K562 (cell line): ENCODE data around the gene HOXA10. TPM values are rescaled to one million over a fixed set of nuclear protein-coding genes. Genes with fewer than 3 reads are reported as not detected.

ENCODE experiments used
- BRD9 ChIP-seq: fragments of 450-650 bp; IDR thresholded peaks from 2 replicates; pipeline ENCODE4 v1.6.1; 2018; ENCODE audit warnings: low read depth; ENCODE audit not compliant: partially characterized antibody
- GTF2A2 ChIP-seq: IDR thresholded peaks from 2 replicates; pipeline ENCODE4 v1.6.1; 2016; ENCODE audit warnings: mild to moderate bottlenecking, missing genetic modification characterization, missing compliant biosample characterization
- HDAC2 ChIP-seq: fragments of 450-650 bp; IDR thresholded peaks from 2 replicates; pipeline ENCODE4 v1.6.1; 2016; ENCODE audit warnings: mild to moderate bottlenecking
- HDGF ChIP-seq: fragments of 450-650 bp; IDR thresholded peaks from 2 replicates; pipeline ENCODE4 v1.6.1; 2016
- MIER1 ChIP-seq: fragments of 450-650 bp; IDR thresholded peaks from 2 replicates; pipeline ENCODE4 v1.6.1; 2016; ENCODE audit warnings: antibody characterized with exemption, mild to moderate bottlenecking, low read depth
- SRSF1 ChIP-seq: fragments of 200-400 bp; formaldehyde crosslinking; IDR thresholded peaks from 2 replicates; pipeline ENCODE4 v1.6.1; 2017; ENCODE audit warnings: mild to moderate bottlenecking, low read depth, low read length, moderate library complexity
- TEAD2 ChIP-seq: fragments of 450-650 bp; IDR thresholded peaks from 2 replicates; pipeline ENCODE4 v1.6.1; 2016; ENCODE audit warnings: missing genetic modification characterization, control low read depth, missing compliant biosample characterization
- ZNF140 ChIP-seq: fragments of 250-450 bp; sonication (Bioruptor Pico); IDR thresholded peaks from 2 replicates; pipeline ENCODE4 v1.8.0; 2021; ENCODE audit warnings: moderate library complexity, mild to moderate bottlenecking, inconsistent platforms
- polyA plus RNA-seq, 8 experiments: library from polyadenylated mRNA; depleted of rRNA in 4 of 8; stranded (reverse) in 5 of 8; unstranded in 3 of 8; fragments of >200 nt; fragmentation: Nextera tagmentation in 2 of 8; fragmentation: Illumina TruSeq in 1 of 8; extraction: Ambion mirVana in 2 of 8; extraction: Trizol in 1 of 8; gene quantifications; 2 replicates each; pipeline versions ENCODE4 v1.2.1 to v1.2.3, GENCODE V29; 2011 to 2014; ENCODE audit warnings: inconsistent platforms in 1 of 8, missing spikeins in 1 of 8
- total RNA-seq, 7 experiments: library from RNA; depleted of rRNA in 6 of 7; stranded (reverse); fragments of >200 nt in 6 of 7; fragmentation: Illumina TruSeq in 2 of 7; extraction: Trizol in 2 of 7; gene quantifications; 2 replicates each; pipeline versions ENCODE4 v1.2.1 to v1.2.3, GENCODE V29; 2011 to 2021; ENCODE audit warnings: low replicate concordance in 1 of 7
- TF ChIP-seq, protein P1 (sequence below), 3 experiments: fragments of 200-800 bp in 1 of 3; fragments of 250-450 bp in 1 of 3; fragments of 450-650 bp in 1 of 3; sonication (Bioruptor Pico) in 1 of 3; sonication (Bioruptor generic) in 1 of 3; formaldehyde crosslinking in 1 of 3; IDR thresholded peaks; 2 replicates each; pipeline versions ENCODE4 v1.6.1 to v1.8.0; 2016 to 2022; ENCODE audit warnings: mild to moderate bottlenecking in 2 of 3, missing genetic modification characterization in 2 of 3, missing compliant biosample characterization in 1 of 3, moderate library complexity in 1 of 3

HOXA10 gene
- total and polyA plus RNA-seq, 9 of the 15 experiments (the other 6 are each of a cell fraction or from before 2014, with no cell fraction given), result not detected

DNA sequence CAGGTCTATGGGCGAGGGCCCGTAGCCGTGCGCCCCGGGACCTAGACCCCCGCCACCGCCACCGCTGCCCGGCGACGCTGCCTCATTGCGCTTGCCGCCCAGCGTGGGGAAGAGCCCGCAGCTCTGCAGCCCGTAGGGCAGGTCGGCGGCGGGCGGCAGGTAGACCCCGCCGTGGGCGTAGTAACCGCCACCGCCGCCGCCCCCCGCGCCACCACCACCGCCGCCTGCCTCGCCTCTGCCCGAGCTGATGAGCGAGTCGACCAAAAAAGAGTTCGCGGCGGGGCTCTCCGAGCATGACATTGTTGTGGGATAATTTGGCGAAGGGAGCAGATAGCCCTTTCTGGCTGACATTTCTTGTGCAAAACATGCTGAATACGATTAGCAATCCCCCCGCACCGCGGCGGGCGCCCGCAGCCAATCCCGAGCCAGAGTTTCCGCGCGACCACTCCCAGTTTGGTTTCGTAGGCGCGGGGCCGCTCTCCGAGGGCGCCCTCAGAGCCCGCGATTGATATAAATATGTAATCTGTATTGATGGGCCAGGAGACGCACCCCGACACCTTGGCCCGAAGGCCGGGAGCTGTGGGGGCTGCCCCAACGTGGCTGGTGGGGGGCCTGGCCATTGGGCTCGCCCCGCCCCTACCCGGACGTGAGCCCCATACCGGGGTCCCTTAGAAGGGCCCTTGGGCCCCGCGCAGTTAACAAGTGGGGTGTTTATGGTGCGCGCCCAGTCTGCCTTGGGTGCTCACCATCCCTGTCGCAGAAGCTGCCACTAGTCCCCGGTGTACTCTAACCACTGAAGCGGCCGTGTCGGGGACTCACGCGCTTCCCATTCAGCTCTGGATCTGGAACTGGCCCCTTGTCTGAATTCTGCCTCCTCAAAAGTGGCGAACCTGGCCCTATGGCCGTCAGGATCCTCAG lies at the start of gene HOXA10 (continued):
- TF ChIP-seq, protein P1, sequence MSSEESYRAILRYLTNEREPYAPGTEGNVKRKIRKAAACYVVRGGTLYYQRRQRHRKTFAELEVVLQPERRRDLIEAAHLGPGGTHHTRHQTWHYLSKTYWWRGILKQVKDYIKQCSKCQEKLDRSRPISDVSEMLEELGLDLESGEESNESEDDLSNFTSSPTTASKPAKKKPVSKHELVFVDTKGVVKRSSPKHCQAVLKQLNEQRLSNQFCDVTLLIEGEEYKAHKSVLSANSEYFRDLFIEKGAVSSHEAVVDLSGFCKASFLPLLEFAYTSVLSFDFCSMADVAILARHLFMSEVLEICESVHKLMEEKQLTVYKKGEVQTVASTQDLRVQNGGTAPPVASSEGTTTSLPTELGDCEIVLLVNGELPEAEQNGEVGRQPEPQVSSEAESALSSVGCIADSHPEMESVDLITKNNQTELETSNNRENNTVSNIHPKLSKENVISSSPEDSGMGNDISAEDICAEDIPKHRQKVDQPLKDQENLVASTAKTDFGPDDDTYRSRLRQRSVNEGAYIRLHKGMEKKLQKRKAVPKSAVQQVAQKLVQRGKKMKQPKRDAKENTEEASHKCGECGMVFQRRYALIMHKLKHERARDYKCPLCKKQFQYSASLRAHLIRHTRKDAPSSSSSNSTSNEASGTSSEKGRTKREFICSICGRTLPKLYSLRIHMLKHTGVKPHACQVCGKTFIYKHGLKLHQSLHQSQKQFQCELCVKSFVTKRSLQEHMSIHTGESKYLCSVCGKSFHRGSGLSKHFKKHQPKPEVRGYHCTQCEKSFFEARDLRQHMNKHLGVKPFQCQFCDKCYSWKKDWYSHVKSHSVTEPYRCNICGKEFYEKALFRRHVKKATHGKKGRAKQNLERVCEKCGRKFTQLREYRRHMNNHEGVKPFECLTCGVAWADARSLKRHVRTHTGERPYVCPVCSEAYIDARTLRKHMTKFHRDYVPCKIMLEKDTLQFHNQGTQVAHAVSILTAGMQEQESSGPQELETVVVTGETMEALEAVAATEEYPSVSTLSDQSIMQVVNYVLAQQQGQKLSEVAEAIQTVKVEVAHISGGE (CRISPR knock-in tag; IDR thresholded peaks at IDR 0.05), result no peak
- TF ChIP-seq GTF2A2 (tag) (no peak), ZNF140 (CRISPR knock-in tag) (no peak), SRSF1 (no peak), HDGF (no peak), TEAD2 (tag) (no peak), BRD9 (no peak), HDAC2 (no peak), MIER1 (no peak)
